ENCODE results near the gene FBXO2.

The FBXO2 gene

GRCh38 chr1:11680270-11681070, 26.2 kb upstream of the FBXO2 start:
- in situ Hi-C loops (cut with HindIII; ENCODE audit: low pct_ligation_motif_present, low sequenced_read_pairs), result no loop called here
- TF ChIP-seq CTCF (IDR thresholded peaks at IDR 0.05; ENCODE audit: low read depth, low read length, missing control alignments), result no peak
- Histone ChIP-seq H3K27ac (peak overlapping the region; percentile 49), H3K36me3 (replicated peaks) (no peaks in the 10 kb centered on the region), H3K27me3 (replicated peaks) (no peaks in the 10 kb centered on the region), H3K4me3 (ENCODE audit: low read depth, low read length) (peak overlapping the region; percentile 85)
- no peak for DNase-seq

- H3K27me3 ChIP-seq (replicated peaks), result no peaks in the 10 kb centered on the region
- in situ Hi-C loops (cut with HindIII; ENCODE audit: low pct_ligation_motif_present, low sequenced_read_pairs), result no loop called here
- H3K4me3 ChIP-seq (ENCODE audit: low read depth, low read length), result no peak overlapping the region
- no peak for DNase-seq
- TF ChIP-seq CTCF (IDR thresholded peaks at IDR 0.05; ENCODE audit: low read depth, low read length, missing control alignments), result no peak
- peaks cover 3% of the 10 kb centered on the region for H3K36me3 ChIP-seq (replicated peaks)
- H3K27ac ChIP-seq, result no peak overlapping the region
These were observed 24.2 kb upstream of the FBXO2 start for GRCh38 chr1:11678442-11678841.

GRCh38 chr1:11676386-11677103, 22.3 kb upstream of the FBXO2 start:
- no peaks in the 10 kb centered on the region for H3K27me3 ChIP-seq (replicated peaks)
- H3K36me3 ChIP-seq (replicated peaks), result peaks cover 3% of the 10 kb centered on the region
- in situ Hi-C loops (cut with HindIII; ENCODE audit: low pct_ligation_motif_present, low sequenced_read_pairs), result no loop called here
- DNase-seq, result no peak
- H3K4me3 ChIP-seq (ENCODE audit: low read depth, low read length), result no peak overlapping the region
- no peak for TF ChIP-seq CTCF (IDR thresholded peaks at IDR 0.05; ENCODE audit: low read depth, low read length, missing control alignments)
- no peak overlapping the region for H3K27ac ChIP-seq

DNA sequence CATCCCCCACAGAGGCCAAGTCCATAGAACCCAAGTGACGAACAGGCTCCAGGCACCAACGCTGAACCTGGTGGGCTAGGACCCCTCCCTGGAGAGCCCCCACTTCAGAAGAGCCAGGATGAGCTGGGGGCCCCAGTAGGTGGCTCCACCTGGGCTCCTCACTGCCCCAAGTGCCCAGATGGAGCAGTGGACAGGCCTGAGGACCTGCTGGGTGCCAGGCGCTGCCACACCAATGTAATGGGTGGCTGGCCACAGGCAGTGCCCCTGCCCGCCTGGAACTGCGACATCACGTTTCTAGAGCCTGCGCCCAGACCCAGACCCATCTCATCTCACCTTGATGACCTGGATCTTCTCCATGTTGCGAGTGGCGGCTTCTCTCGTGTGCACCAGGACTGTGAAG, 21.1 kb upstream of the FBXO2 start:
- no peak for DNase-seq
- no peak overlapping the region for H3K27ac ChIP-seq
- no peak overlapping the region for H3K4me3 ChIP-seq (ENCODE audit: low read depth, low read length)
- TF ChIP-seq CTCF (IDR thresholded peaks at IDR 0.05; ENCODE audit: low read depth, low read length, missing control alignments), result no peak
- in situ Hi-C loops (cut with HindIII; ENCODE audit: low pct_ligation_motif_present, low sequenced_read_pairs), result no loop called here
- H3K27me3 ChIP-seq (replicated peaks), result no peaks in the 10 kb centered on the region
- peaks cover 3% of the 10 kb centered on the region for H3K36me3 ChIP-seq (replicated peaks)

GRCh38 chr1:11674488-11674887, 20.3 kb upstream of the FBXO2 start:
- Histone ChIP-seq H3K27ac (no peak overlapping the region), H3K36me3 (replicated peaks) (peaks cover 3% of the 10 kb centered on the region), H3K4me3 (ENCODE audit: low read depth, low read length) (no peak overlapping the region), H3K27me3 (replicated peaks) (no peaks in the 10 kb centered on the region)
- TF ChIP-seq CTCF (IDR thresholded peaks at IDR 0.05; ENCODE audit: low read depth, low read length, missing control alignments), result no peak
- no peak for DNase-seq
- in situ Hi-C loops (cut with HindIII; ENCODE audit: low pct_ligation_motif_present, low sequenced_read_pairs), result no loop called here
